Psoas muscle (tissue), 8 donors: ENCODE measurements around the gene TNFRSF19. TPM values are rescaled to one million over a fixed set of nuclear protein-coding genes. Genes with fewer than 3 reads are reported as not detected.
A peak's percentile ranks its signal among the peaks of the same experiment; 100 is the strongest.
"Not testable (repeated sequence)": the region's sequence is repeated elsewhere in the genome, so short reads cannot be mapped to it uniquely, and the experiment has no call there.

Source experiments
- ATAC-seq, 4 donors: fragments of 200-7000 bp; cut with Tn5 transposase; one replicate each; pipeline ENCODE4 v1.9.1; 2020; ENCODE audit warnings: moderate library complexity in 3 of 4, mild to moderate bottlenecking in 2 of 4
- DNase-seq, 2 donors: peaks; one replicate each; pipeline ENCODE4 v3.0.0-alpha.2; 2020
- H3K27ac ChIP-seq: fragments of 200-600 bp; one replicate; pipeline ENCODE4 v1.8.0; 2022
- H3K27me3 ChIP-seq, 3 donors: fragments of 200-600 bp in 1 of 3; one replicate each; pipeline versions ENCODE4 v1.6.1 to v1.8.0; 2013 to 2022; ENCODE audit warnings: low read length in 2 of 3, mild to moderate bottlenecking in 2 of 3, moderate library complexity in 1 of 3; ENCODE audit not compliant: insufficient read depth in 3 of 3
- H3K36me3 ChIP-seq, 2 donors: fragments of 200-600 bp in 1 of 2; one replicate each; pipeline versions ENCODE4 v1.6.1 to v1.8.0; 2013 to 2022; ENCODE audit warnings: low read depth in 1 of 2, mild to moderate bottlenecking in 1 of 2, moderate library complexity in 1 of 2; ENCODE audit not compliant: insufficient read depth in 1 of 2
- H3K4me1 ChIP-seq: fragments of 200-600 bp; one replicate; pipeline ENCODE4 v1.8.0; 2022
- H3K4me3 ChIP-seq: fragments of 200-600 bp; one replicate; pipeline ENCODE4 v1.8.0; 2022; ENCODE audit warnings: mild to moderate bottlenecking
- H3K9me3 ChIP-seq: fragments of 200-600 bp; one replicate; pipeline ENCODE4 v1.8.0; 2022
- WGBS, 3 donors: extraction: QIAGEN DNeasy Blood & Tissue Kit; methylation state at CpG; one replicate each; pipeline versions ENCODE4 v1.1.6 to v1.1.7; 2013; 5-methylcytosine and 5-hydroxymethylcytosine counted together
- intact Hi-C, 2 donors: fragments of 100-400 bp; cut with DNase I; formaldehyde crosslinking; loops; one replicate each; pipeline versions ENCODE4 v1.11.0 to v1.14.2; 2022
- polyA plus RNA-seq, 3 donors: library from polyadenylated mRNA; stranded (reverse); fragments of 200-250 nt; gene quantifications; one replicate each; pipeline ENCODE4 v1.2.3, GENCODE V29; 2013
- total RNA-seq, 4 donors: library from RNA; stranded (reverse); fragmentation: NEBNext Ultra II Directional in 2 of 4; extraction: Animal tissue kit (Norgen Biotek cat#: 25700) in 2 of 4; gene quantifications; one replicate each; pipeline versions ENCODE4 v1.2.1 to v1.2.4, GENCODE V29; 2021 to 2023
- TF ChIP-seq, protein P1 (sequence below): fragments of 200-600 bp; IDR thresholded peaks from one replicate; pipeline ENCODE4 v1.8.0; 2022; ENCODE audit warnings: antibody characterized with exemption
- donor health status: healthy with polysubstance abuse.
- donor health status: DM: no; HTN: no; CAD: no; lungs with moderate emphysema.
- donor health status: Bipolar disorder and iron deficiency.
- donor health status: healthy.
- donor health status: DM: yes; HTN: yes; CAD: no.
- donor health status: DM: no; HTN: no; CAD: no.
- donor health status: DM: no; HTN: no; CAD: no.
- donor health status: DM: yes; HTN: yes; CAD: no.

TNFRSF19 gene
- total and polyA plus RNA-seq, 7 donors = 0.35 to 2.0 (median 0.55) TPM

DNA sequence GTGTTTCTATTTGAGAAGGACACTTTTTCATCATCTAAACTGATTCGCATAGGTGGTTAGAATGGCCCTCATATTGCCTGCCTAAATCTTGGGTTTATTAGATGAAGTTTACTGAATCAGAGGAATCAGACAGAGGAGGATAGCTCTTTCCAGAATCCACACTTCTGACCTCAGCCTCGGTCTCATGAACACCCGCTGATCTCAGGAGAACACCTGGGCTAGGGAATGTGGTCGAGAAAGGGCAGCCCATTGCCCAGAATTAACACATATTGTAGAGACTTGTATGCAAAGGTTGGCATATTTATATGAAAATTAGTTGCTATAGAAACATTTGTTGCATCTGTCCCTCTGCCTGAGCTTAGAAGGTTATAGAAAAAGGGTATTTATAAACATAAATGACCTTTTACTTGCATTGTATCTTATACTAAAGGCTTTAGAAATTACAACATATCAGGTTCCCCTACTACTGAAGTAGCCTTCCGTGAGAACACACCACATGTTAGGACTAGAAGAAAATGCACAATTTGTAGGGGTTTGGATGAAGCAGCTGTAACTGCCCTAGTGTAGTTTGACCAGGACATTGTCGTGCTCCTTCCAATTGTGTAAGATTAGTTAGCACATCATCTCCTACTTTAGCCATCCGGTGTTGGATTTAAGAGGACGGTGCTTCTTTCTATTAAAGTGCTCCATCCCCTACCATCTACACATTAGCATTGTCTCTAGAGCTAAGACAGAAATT lies 103.8 kb downstream of the TNFRSF19 start:
- Histone ChIP-seq H3K27ac (no peak overlapping the region), H3K36me3 (no peaks in the 10 kb centered on the region), H3K4me3 (no peak overlapping the region), H3K9me3 (no peaks in the 10 kb centered on the region), H3K27me3 (no peaks in the 10 kb centered on the region), H3K4me1 (peaks cover 8% of the 10 kb centered on the region)
- DNase-seq (no peak), ATAC-seq (peak in 2 of 4 donors; percentile 37 to 56)
- 50 to 74% (median 51%) methylated on average over 8 of the region's 8 CpGs for WGBS, 3 donors
- TF ChIP-seq, protein P1, sequence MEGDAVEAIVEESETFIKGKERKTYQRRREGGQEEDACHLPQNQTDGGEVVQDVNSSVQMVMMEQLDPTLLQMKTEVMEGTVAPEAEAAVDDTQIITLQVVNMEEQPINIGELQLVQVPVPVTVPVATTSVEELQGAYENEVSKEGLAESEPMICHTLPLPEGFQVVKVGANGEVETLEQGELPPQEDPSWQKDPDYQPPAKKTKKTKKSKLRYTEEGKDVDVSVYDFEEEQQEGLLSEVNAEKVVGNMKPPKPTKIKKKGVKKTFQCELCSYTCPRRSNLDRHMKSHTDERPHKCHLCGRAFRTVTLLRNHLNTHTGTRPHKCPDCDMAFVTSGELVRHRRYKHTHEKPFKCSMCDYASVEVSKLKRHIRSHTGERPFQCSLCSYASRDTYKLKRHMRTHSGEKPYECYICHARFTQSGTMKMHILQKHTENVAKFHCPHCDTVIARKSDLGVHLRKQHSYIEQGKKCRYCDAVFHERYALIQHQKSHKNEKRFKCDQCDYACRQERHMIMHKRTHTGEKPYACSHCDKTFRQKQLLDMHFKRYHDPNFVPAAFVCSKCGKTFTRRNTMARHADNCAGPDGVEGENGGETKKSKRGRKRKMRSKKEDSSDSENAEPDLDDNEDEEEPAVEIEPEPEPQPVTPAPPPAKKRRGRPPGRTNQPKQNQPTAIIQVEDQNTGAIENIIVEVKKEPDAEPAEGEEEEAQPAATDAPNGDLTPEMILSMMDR = no peak
- intact Hi-C loops = no loop called here

DNA sequence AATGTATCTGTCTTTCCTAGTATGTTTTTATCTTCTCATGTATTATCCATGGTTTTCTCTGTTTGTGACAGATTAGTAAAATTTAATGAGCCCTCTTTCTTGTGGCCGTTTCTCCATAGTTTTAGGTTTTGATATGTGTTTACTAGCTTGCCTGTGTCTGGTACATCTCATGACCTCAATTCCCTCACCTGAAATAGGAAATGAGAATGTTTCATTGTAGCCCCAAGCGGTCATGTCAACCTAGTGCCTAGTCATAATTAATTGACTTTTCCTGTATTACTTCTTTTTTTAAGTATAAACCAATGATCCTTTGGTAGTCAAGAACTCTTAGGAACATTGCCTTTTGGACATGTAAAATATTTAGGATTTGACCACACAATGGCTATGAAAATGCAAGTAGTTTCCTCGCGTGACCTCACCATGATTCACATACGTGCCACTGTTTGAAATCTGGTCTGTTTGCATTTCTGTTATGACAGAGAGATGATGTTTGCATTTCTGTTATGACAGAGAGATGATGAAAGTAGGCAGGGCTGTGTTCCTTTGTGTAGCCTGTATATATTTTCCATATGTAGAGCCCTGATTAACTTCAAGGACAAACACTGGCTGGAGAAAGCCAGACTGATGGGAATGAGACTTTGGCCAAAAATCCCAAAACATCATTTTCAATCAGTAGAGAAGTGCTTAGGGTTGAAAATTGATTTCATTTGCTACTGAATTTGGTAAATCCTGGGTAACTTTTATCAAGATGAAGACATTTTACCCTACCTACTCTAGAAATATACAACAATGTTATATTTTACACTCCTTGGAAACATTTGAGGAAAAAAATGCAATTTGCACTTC lies 104.8 kb downstream of the TNFRSF19 start:
- DNase-seq (no peak), ATAC-seq (no peak)
- Histone ChIP-seq H3K36me3 (no peaks in the 10 kb centered on the region), H3K27me3 (no peaks in the 10 kb centered on the region), H3K27ac (no peak overlapping the region), H3K9me3 (no peaks in the 10 kb centered on the region), H3K4me3 (no peak overlapping the region), H3K4me1 (peaks cover 8% of the 10 kb centered on the region)
- TF ChIP-seq, protein P1 = no peak
- intact Hi-C loops = no loop called here
- WGBS, 3 donors = 96 to 97% (median 96%) methylated on average over 5 of the region's 5 CpGs

DNA sequence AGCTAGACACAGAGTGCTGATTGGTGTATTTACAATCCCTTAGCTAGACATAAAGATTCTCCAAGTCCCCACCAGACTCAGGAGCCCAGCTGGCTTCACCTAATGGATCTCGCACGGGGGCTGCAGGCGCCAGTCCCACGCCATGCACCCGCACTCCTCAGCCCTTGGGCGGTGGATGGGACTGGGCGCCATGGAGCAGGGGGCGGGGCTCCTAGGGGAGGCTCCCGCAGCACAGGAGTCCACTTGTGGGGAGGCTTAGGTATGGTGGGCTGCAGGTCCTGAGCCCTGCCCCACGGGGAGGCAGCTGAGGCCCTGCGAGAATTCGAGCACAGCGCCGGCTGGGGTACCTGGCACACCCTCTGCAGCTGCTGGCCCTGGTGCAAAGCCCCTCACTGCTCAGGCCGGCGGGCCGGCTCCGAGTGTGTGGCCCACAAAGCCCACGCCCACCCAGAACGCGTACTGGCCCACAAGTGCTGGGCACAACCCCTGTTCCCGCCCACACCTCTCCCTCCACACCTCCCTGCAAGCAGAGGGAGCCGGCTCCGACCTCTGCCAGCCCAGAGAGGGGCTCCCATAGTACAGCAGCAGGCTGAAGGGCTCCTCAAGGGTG lies 107.6 kb downstream of the TNFRSF19 start:
- intact Hi-C loops, H3K9me3 ChIP-seq, H3K4me1 ChIP-seq, H3K4me3 ChIP-seq, ATAC-seq, H3K27me3 ChIP-seq, H3K27ac ChIP-seq, DNase-seq, H3K36me3 ChIP-seq: not testable (repeated sequence)
- 93 to 97% (median 96%) methylated on average over 24 of the region's 24 CpGs for WGBS, 3 donors

GRCh38 chr13:23678795-23679194 lies 108.6 kb downstream of the TNFRSF19 start:
- no peaks in the 10 kb centered on the region for H3K36me3 ChIP-seq
- TF ChIP-seq, protein P1 = no peak
- ATAC-seq = no peak
- no peaks in the 10 kb centered on the region for H3K27me3 ChIP-seq
- WGBS, 3 donors = 52 to 60% (median 52%) methylated on average over 2 of the region's 2 CpGs
- no peaks in the 10 kb centered on the region for H3K9me3 ChIP-seq
- intact Hi-C loops = no loop called here
- no peak overlapping the region for H3K27ac ChIP-seq
- DNase-seq = no peak
- no peaks in the 10 kb centered on the region for H3K4me1 ChIP-seq
- H3K4me3 ChIP-seq = no peak overlapping the region

GRCh38 chr13:23679220-23679619 lies 109.0 kb downstream of the TNFRSF19 start:
- H3K9me3 ChIP-seq = no peaks in the 10 kb centered on the region
- intact Hi-C loops = no loop called here
- no peaks in the 10 kb centered on the region for H3K4me1 ChIP-seq
- ATAC-seq (no peak), DNase-seq (no peak)
- H3K4me3 ChIP-seq = no peak overlapping the region
- 92 to 98% (median 93%) methylated on average over 2 of the region's 2 CpGs for WGBS, 3 donors
- H3K27me3 ChIP-seq = no peaks in the 10 kb centered on the region
- H3K27ac ChIP-seq = no peak overlapping the region
- H3K36me3 ChIP-seq = no peaks in the 10 kb centered on the region
- TF ChIP-seq, protein P1 = no peak
